ENCODE results near the gene CD302. TPM values are rescaled to one million over a fixed set of nuclear protein-coding genes. Genes with fewer than 3 reads are reported as not detected.
"Not testable (repeated sequence)": the region's sequence is repeated elsewhere in the genome, so short reads cannot be mapped to it uniquely, and the experiment has no call there.

Gene CD302
- total RNA-seq, 1 donor from 2014 or later: 25.2 TPM

DNA sequence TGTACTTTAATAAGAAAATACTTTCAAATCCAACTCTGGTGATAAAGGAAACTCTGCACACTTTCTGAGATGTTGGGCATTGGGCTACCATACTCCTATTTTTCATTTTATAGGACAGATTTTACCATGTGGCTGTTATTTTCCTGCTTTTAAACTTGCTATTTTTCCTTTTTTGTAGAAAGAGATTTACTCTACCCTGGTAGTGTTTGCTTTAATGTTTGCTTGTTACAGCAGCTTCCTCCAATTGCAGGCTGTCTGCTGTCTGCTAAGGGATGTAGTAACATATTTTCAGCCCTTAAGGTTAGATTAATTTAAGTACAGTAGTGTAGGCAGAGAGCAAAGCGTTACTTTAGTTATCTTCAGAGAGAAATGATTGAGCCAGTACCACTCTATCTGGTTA lies 47.1 kb downstream of the CD302 start:
- DNase-seq (ENCODE audit: low spot score): no peak

DNA sequence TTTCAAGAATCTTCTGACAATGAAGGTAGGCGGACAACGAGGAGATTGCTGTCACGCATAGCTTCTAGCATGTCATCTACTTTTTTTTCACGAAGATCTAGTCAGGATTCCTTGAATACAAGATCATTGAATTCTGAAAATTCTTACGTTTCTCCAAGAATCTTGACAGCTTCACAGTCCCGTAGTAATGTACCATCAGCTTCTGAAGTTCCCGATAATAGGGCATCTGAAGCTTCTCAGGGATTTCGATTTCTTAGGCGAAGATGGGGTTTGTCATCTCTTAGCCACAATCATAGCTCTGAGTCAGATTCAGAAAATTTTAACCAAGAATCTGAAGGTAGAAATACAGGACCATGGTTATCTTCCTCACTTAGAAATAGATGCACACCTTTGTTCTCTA lies 49.9 kb downstream of the CD302 start:
- DNase-seq (ENCODE audit: low spot score): no peak

DNA sequence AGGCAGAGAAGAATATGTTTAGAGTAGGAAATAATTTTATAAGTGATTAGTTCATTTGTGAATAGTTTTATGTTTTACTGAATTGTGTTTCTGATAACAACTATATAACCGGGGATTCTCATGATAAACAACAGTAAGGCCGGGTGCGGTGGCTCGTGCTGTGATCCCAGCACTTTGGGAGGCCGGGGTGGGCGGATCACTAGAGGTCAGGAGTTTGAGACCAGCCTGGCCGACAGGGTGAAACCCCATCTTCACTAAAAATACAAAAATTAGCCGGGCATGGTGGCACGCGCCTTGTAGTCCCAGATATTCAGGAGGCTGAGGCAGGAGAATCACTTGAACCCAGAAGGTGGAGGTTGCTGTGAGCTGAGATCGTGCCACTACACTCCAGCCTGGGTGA lies 52.8 kb downstream of the CD302 start:
- not testable (repeated sequence) for DNase-seq (ENCODE audit: low spot score)

DNA sequence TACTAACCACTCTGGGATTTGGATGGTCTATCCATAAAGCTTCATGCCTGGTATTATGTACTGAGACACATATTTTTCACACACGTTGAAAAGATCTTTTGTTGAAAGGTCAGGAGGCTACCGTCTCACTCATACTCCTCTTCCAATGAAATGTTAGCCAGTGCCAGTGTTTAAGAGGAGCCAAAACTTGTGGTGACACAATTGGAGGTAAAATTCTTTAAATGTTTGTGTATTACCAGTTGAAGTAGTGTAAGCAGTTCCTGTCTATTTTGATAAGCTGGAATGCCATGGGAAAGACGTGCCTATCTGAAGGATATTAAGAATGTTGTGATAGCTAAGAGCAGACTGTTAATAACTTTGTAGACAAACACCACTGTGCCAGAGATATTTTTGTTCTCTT lies 53.6 kb downstream of the CD302 start:
- DNase-seq (ENCODE audit: low spot score): no peak

DNA sequence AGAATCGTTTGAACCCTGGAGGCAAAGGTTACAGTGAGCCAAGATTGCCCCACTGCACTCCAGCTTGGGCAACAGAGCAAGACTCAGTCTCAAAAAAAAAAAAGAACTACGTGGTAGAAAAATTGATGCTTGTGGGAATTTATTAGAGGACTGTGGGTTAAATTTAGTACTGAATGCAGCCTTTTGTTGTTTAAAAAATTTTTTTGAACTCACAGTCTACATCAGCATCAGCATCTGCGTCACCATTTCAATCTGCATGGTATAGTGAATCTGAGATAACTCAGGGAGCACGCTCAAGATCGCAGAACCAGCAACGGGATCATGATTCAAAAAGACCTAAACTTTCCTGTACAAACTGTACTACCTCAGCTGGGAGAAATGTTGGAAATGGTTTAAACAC lies 55.2 kb downstream of the CD302 start:
- no peak for DNase-seq (ENCODE audit: low spot score)

DNA sequence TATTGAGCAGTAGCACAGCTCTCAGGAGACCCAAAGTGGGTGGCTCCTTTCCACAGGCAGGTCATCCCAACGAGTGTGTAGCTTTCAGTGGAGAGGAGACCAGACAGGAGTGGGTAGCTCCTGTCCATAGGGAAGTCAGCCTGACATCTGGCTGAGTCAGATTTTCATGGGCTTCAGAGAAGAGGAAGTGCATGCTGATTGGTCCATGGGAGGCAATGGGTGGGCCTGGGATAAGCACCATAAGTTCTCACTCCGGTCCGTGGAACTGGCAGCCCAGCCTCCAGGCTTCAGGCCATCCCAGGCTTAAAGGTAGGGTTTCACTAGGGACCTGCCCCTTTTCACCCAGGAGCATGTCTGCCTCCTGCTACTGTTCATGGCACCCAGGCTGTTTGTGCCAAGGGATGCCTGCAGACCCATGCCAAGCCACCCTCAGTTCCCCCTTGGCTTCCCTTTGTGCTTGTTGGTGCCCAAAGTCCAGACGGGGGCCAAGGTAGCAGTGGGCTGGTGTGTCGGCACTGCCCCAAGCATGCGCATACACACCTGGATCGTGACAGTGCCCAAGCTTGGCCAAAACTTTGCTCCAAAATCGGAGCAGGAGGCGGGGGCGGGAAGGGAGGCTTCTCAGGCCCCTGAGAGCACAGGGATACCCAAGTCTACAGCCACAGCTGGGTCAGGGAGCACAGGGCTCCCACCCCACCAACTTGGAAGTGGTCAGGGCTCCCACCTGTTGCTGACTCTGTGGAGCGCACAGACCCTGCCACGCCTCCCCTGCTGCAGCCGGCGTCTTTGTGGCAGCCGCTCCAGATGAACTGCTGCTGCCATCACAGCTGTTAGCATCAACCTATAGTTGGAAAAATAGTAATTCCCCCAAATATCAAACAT lies 59.3 kb downstream of the CD302 start:
- no peak for DNase-seq (ENCODE audit: low spot score)

DNA sequence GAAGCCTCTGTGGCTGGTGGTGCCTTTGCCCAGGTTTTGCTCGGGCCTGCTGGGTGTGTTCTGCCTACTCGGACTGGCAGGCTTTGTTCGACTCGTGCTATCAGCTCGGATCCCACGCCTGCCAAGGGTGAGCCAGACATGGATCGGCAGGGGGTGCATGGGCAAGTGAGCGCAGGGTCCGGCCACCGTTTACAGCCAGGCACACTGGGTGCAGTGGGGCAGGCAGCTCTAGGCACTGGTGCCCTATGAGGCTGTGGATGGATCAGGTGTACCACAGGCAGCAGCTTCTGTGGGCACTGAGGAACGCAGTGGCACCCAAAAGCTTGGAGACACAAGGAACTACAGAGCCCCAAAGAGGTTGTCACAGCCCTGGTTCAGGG lies 60.1 kb downstream of the CD302 start:
- no peak for DNase-seq (ENCODE audit: low spot score)

DNA sequence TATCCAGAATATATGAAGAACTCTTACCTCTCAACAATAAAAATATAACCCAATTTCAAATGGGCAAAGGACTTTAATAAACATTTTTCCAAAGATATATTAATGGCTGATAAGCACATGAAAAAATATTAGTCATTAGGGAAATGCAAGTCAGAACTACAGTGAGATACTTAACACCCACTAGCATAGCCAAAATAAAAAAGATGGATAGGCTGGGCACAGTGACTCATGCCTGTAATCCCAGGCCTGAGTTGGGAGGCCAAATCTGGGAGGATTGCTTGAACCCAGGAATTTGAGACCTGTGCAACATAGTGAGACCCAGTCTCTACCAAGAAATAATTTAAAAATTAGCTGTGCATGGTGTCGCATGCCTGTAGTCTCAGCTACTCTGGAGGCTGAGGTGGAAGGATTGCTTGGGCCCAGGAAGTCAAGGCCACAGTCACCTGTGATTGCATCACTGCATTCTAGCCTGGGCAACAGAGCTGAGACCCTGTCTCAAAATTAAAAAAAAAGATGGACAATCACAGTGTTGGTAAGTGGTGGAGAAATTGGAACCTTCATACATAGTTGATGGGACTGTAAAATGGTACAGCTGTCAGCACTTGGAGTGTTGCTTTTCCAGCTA lies 60.6 kb downstream of the CD302 start:
- DNase-seq (ENCODE audit: low spot score): no peak

DNA sequence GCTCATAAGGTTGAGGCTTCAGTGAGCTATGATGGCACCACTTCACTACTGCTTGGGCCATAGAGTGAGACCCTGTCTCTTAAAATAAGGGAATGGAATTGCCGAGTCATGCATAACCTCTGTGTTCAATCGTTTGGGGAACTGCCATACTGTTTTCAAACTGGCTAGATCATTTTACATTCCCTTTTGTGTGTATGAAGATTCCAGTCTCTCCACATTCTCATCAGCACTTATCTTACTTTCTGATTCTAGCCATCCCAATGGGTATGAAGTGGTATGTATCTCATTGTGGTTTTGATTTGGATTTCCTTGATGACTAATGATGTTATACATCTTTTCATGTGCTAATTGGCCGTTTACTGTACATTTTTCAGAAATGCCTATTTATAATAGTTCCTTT lies 62.0 kb downstream of the CD302 start:
- DNase-seq (ENCODE audit: low spot score): no peak

DNA sequence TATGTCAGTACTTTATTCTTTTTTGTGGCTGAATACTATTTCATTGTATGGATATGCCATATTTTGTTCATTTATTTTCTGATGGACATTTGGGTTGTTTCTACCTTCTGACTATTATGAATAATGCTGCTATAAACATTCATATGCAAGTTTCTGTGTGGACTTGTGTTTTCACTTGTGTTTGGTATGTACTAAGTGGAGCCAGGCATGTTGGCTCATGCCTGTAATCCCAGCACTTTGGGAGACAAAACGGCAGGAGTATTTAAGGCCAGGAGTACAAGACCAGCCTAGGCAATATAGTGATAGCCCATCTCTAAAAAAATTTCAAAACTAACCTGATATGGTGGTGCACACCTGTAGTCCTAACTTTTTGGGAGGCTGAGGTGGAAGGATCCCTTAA lies 62.4 kb downstream of the CD302 start:
- no peak for DNase-seq (ENCODE audit: low spot score)

DNA sequence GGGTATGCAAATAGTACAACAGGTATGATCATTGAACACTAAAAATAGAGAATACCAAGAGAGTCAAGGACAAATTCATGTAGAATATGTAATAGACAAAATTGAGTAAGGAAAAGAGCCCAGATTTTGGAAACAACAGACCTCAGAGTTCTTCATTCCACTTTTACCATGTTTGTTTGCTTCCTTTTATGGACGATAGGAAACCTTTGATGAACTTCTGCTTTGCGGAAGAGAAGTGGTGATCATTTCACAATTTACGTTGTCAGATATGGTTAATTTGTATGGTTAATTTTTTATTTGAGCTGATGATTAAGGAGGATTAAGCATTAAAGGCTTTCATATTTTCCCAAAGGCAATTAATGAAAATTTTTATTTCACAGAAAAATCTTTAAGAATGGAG lies 69.4 kb downstream of the CD302 start:
- no peak for DNase-seq (ENCODE audit: low spot score)

DNA sequence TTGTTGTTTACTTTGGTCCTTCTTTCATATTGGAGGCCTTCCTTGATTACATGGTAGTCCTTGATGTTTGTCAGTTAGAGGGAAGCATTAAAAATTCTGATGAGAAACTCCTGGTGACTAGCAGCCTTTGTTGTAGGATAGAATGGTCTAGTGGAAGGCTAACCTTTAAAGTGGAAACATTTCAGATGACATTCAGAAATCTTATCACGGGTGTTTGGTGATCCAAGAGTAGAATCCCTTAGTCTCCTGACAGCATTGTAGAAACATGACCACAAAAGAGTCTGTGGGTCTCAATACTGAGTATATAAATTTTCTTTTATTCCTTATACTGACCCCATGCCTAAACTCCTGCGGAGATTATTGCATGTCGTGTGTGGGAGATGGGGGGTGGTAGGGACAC lies 72.3 kb downstream of the CD302 start:
- DNase-seq (ENCODE audit: low spot score): no peak

DNA sequence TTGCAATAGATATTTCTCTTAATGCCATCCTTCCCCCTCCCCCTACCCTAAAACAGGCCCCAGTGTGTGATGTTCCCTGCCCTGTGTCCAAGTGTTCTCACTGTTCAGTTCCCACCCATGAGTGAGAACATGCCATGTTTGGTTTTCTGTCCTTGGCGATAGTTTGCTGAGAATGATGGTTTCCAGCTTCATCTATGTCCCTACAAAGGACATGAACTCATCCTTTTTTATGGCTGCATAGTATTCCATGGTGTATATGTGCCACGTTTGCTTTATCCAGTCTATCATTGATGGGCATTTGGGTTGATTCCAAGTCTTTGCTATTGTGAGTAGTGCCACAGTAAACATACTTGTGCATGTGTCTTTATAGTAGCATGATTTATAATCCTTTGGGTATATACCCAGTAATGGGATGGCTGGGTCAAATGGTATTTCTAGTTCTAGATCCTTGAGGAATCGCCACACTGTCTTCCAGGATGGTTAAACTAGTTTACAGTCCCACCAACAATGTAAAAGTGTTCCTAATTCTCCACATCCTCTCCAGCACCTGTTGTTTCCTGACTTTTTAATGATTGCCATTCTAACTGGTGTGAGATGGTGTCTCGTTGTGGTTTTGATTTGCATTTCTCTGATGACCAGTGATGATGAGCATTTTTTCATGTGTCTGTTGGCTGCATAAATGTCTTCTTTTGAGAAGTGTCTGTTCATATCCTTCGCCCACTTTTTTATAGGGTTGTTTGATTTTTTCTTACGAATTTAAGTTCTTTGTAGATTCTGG lies 73.0 kb downstream of the CD302 start:
- not testable (repeated sequence) for DNase-seq (ENCODE audit: low spot score)

DNA sequence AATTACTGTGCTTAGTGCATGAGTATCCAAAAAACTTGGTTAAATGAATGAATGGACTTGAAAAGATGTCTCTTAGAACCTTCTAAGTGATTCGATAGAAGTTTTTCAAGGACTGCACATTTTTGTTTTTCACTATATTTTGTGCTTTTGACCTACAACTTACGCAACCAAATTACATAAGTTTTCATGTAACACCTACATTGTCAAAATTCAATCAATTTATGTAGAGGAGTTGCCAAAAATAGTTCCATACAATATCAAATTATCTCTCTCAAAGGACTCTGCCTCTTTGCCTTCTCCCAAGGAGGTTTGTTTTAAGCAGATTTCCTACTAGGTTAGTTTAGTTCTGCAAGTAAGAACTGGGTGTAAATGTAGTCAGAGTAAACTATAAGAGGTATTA lies 75.4 kb downstream of the CD302 start:
- DNase-seq (ENCODE audit: low spot score): no peak

DNA sequence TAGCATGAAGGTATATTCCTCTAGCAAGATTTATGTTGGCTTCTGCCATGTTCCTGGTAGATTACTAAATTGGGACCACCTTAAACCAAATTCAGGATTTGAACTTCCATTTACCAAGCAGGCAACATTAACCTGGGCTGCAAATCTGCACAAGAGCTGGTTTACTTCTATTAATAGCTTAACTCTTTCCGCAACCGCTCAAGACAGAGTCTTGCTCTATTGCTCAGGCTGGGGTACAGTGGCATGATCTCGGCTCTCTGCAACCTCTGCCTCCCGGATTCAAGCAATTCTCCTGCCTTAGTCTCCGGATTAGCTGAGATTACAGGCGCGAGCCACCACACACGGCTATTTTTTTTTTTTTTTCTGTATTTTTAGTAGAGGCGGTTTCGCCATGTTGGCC lies 77.3 kb downstream of the CD302 start:
- DNase-seq (ENCODE audit: low spot score): no peak

Other genes with a start within 250 kb of the CD302 start
- 135 TPM for gene BAZ2B, start 181.7 kb downstream of the CD302 start, total RNA-seq
- 108 TPM for gene MARCHF7, start 85.7 kb downstream of the CD302 start, total RNA-seq
- gene LY75, start 106.5 kb upstream of the CD302 start, total RNA-seq: 42.4 TPM

All from ureter (tissue), 1 donor.